Body of pancreas (tissue), 4 donors: Measurements from ENCODE around the gene ATP8A2. TPM values are rescaled to one million over a fixed set of nuclear protein-coding genes. Genes with fewer than 3 reads are reported as not detected.
A peak's percentile ranks its signal among the peaks of the same experiment; 100 is the strongest.

Experiments used
- ATAC-seq: fragments of 150-250 bp; one replicate; pipeline ENCODE4 v1.9.1; 2016
- DNase-seq, 4 donors: peaks; one replicate each; pipeline ENCODE4 v3.0.0-alpha.2; 2019
- H3K27ac ChIP-seq, 4 donors: fragments of 200-600 bp; sonication (generic); 1 replicate in 3 of 4; 2 replicates in 1 of 4; pipeline versions ENCODE4 v1.5.1 to v1.6.1; 2016 to 2019; ENCODE audit warnings: mild to moderate bottlenecking in 1 of 4, mixed read lengths in 1 of 4, moderate library complexity in 1 of 4
- H3K27me3 ChIP-seq, 2 donors: fragments of 200-600 bp; sonication (generic); one replicate each; pipeline ENCODE4 v1.6.0; 2016; ENCODE audit warnings: mild to moderate bottlenecking in 1 of 2
- H3K36me3 ChIP-seq, 2 donors: fragments of 200-600 bp; sonication (generic); replicated peaks in 1 of 2; 2 replicates each; pipeline ENCODE4 v1.5.1; 2016; ENCODE audit warnings: low read depth in 2 of 2; ENCODE audit not compliant: insufficient read depth in 1 of 2
- H3K4me1 ChIP-seq: fragments of 200-600 bp; sonication (generic); one replicate; pipeline ENCODE4 v1.6.0; 2016
- H3K4me3 ChIP-seq, 2 donors: fragments of 200-600 bp; sonication (generic); 1 replicate in 1 of 2; 2 replicates in 1 of 2; pipeline ENCODE4 v1.5.1; 2016 to 2019
- H3K9me3 ChIP-seq, 3 donors: fragments of 200-600 bp; sonication (generic); 1 replicate in 2 of 3; 2 replicates in 1 of 3; pipeline ENCODE4 v1.5.1; 2016
- CTCF ChIP-seq, 7 experiments: fragments of 450-650 bp in 4 of 7; fragments of 200-600 bp in 3 of 7; sonication (generic) in 3 of 7; IDR thresholded peaks; one replicate each; pipeline ENCODE4 v1.5.1; 2016 to 2019; ENCODE audit warnings: antibody characterized with exemption in 7 of 7
- POLR2A ChIP-seq, 3 donors: fragments of 450-650 bp; IDR thresholded peaks; one replicate each; pipeline ENCODE4 v1.6.1; 2016; ENCODE audit warnings: antibody characterized with exemption in 3 of 3, mild to moderate bottlenecking in 2 of 3
- WGBS, 2 donors: methylation state at CpG; one replicate each; pipeline ENCODE4 v1.1.5; 2017; 5-methylcytosine and 5-hydroxymethylcytosine counted together
- intact Hi-C: fragments of 100-400 bp; cut with DNase I; formaldehyde crosslinking; loops from one replicate; pipeline ENCODE4 v1.15.1; 2023
- total RNA-seq, 2 donors: library from RNA; depleted of rRNA; stranded (reverse); fragments of >200 nt; gene quantifications; one replicate each; pipeline ENCODE4 v1.1.0, GENCODE V29; 2016

ATP8A2 gene
- total RNA-seq, 2 donors from 2014 or later: under 0.01 TPM; not detected in 1

GRCh38 chr13:25899464-25899863, 527.7 kb downstream of the ATP8A2 start:
- Histone ChIP-seq H3K4me1 (no peaks in the 10 kb centered on the region), H3K4me3 (no peak overlapping the region), H3K9me3 (no peaks in the 10 kb centered on the region), H3K27me3 (no peaks in the 10 kb centered on the region), H3K36me3 (no peaks in the 10 kb centered on the region), H3K27ac (no peak overlapping the region)
- TF ChIP-seq POLR2A (IDR thresholded peaks at IDR 0.05): no peak
- TF ChIP-seq CTCF (IDR thresholded peaks at IDR 0.05): no peak
- DNase-seq (no peak), ATAC-seq (no peak)
- 65 to 77% methylated on average over 6 of the region's 6 CpGs for WGBS, 2 donors
- intact Hi-C loops: no loop called here

- WGBS, 2 donors: 54 to 65% methylated on average over 1 of the region's 1 CpG
- TF ChIP-seq CTCF (IDR thresholded peaks at IDR 0.05) (no peak), POLR2A (IDR thresholded peaks at IDR 0.05) (no peak)
- H3K27ac ChIP-seq: no peak overlapping the region
Observed at GRCh38 chr13:25899952-25900351, 528.2 kb downstream of the ATP8A2 start.

GRCh38 chr13:25901460-25902376, 529.9 kb downstream of the ATP8A2 start:
- no peak overlapping the region for H3K27ac ChIP-seq
- no peak for DNase-seq
- intact Hi-C loops: no loop called here
- 40 to 44% methylated on average over 10 of the region's 10 CpGs for WGBS, 2 donors
- peak; percentile 50 for ATAC-seq
- no peak overlapping the region for H3K4me3 ChIP-seq
- no peaks in the 10 kb centered on the region for H3K27me3 ChIP-seq
- H3K36me3 ChIP-seq: no peaks in the 10 kb centered on the region
- H3K4me1 ChIP-seq: no peaks in the 10 kb centered on the region
- TF ChIP-seq POLR2A (IDR thresholded peaks at IDR 0.05) (no peak), CTCF (IDR thresholded peaks at IDR 0.05) (no peak)
- no peaks in the 10 kb centered on the region for H3K9me3 ChIP-seq

More at GRCh38 chr13:25899952-25900351, 528.2 kb downstream of the ATP8A2 start:
- Histone ChIP-seq H3K9me3 (no peaks in the 10 kb centered on the region), H3K27me3 (no peaks in the 10 kb centered on the region), H3K36me3 (no peaks in the 10 kb centered on the region), H3K4me1 (no peaks in the 10 kb centered on the region), H3K4me3 (no peak overlapping the region)
- ATAC-seq: no peak
- no peak for DNase-seq
- intact Hi-C loops: no loop called here

DNA sequence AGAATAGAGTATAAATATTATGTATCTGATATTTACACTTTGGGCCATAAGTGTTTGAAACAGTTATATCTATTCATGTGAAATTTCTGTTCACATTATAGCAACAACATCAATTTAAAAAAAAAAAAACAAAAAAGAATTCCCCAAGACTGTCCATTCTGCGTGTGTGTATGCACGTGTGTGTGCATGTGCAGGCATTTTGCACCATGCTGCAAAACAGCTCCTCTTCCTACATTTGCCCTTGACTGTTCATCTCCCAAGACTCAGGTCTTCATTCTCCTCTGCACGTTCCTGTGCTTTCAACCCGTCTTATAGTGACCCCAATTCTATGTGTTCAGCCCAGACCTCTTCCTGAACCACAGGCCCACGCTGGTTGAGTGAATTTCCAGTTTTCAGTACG, 530.7 kb downstream of the ATP8A2 start:
- Histone ChIP-seq H3K9me3 (no peaks in the 10 kb centered on the region), H3K4me3 (no peak overlapping the region), H3K36me3 (no peaks in the 10 kb centered on the region), H3K27me3 (no peaks in the 10 kb centered on the region), H3K4me1 (no peaks in the 10 kb centered on the region), H3K27ac (no peak overlapping the region)
- DNase-seq: no peak
- ATAC-seq: no peak
- 70 to 72% methylated on average over 6 of the region's 6 CpGs for WGBS, 2 donors
- intact Hi-C loops: no loop called here
- TF ChIP-seq POLR2A (IDR thresholded peaks at IDR 0.05) (no peak), CTCF (IDR thresholded peaks at IDR 0.05) (no peak)
